PC-9 (cell line): Measurements from ENCODE around the gene RAPGEF1. TPM values are rescaled to one million over a fixed set of nuclear protein-coding genes. Genes with fewer than 3 reads are reported as not detected.

ENCODE experiments used
- BruUV-seq: library from RNA; stranded (reverse); fragments of 400-500 nt; replicated peaks from 2 replicates; lab custom pipeline; 2021; lab: Mats Ljungman, UMichigan
- CTCF ChIA-PET: fragments of 300-600 bp; sonication (Branson Sonifier 250); formaldehyde crosslinking; loops from one replicate; lab custom pipeline; 2022; ENCODE audit warnings: antibody characterized with exemption; lab: Charles Lee
- POLR2A ChIA-PET: fragments of 300-600 bp; sonication (Branson Sonifier 250); formaldehyde crosslinking; loops from one replicate; lab custom pipeline; 2022; ENCODE audit warnings: antibody characterized with exemption; ENCODE audit not compliant: unreplicated experiment; lab: Charles Lee
- DNase-seq, 2 experiments: peaks; one replicate each; pipeline versions ENCODE4 v3.0.0 to v3.0.0-alpha.2; 2015 to 2022; ENCODE audit warnings: mixed read lengths in 1 of 2
- H2AFZ ChIP-seq: fragments of 200-600 bp; sonication (generic); 2 replicates; pipeline ENCODE4 v1.8.1; 2017; ENCODE audit warnings: antibody characterized with exemption
- H3F3A ChIP-seq: fragments of 200-600 bp; sonication (generic); 2 replicates; pipeline ENCODE4 v1.8.1; 2017; ENCODE audit warnings: antibody characterized with exemption, mild to moderate bottlenecking, low read depth; ENCODE audit not compliant: insufficient read depth
- H3K27ac ChIP-seq: fragments of 200-600 bp; sonication (generic); 2 replicates; pipeline ENCODE4 v1.6.1; 2016; ENCODE audit warnings: mixed run types
- H3K27me3 ChIP-seq: fragments of 200-600 bp; sonication (generic); 2 replicates; pipeline ENCODE4 v1.6.1; 2016; ENCODE audit warnings: low read depth, mixed run types; ENCODE audit not compliant: insufficient read depth
- H3K36me3 ChIP-seq: fragments of 200-600 bp; sonication (generic); 2 replicates; pipeline ENCODE4 v1.6.1; 2016; ENCODE audit warnings: low read depth, mixed run types
- H3K4me1 ChIP-seq: fragments of 200-600 bp; sonication (generic); replicated peaks from 2 replicates; pipeline ENCODE4 v1.6.1; 2016; ENCODE audit warnings: mixed run types; ENCODE audit not compliant: insufficient read depth
- H3K4me2 ChIP-seq: fragments of 200-600 bp; sonication (generic); 2 replicates; pipeline ENCODE4 v1.6.1; 2017; ENCODE audit warnings: mixed run types
- H3K4me3 ChIP-seq: fragments of 200-600 bp; sonication (generic); 2 replicates; pipeline ENCODE4 v1.6.1; 2016; ENCODE audit warnings: mixed run types
- H3K79me2 ChIP-seq: fragments of 200-600 bp; sonication (generic); 2 replicates; pipeline ENCODE4 v1.6.1; 2017; ENCODE audit warnings: low read depth, mixed run types
- H3K9me2 ChIP-seq: fragments of 200-600 bp; sonication (generic); 2 replicates; pipeline ENCODE4 v1.8.1; 2017; ENCODE audit warnings: mild to moderate bottlenecking; ENCODE audit not compliant: insufficient read depth
- H3K9me3 ChIP-seq: fragments of 200-600 bp; sonication (generic); 2 replicates; pipeline ENCODE4 v1.8.1; 2016; ENCODE audit warnings: low read depth; ENCODE audit not compliant: insufficient read depth
- H4K20me1 ChIP-seq: fragments of 200-600 bp; sonication (generic); 2 replicates; pipeline ENCODE4 v1.8.1; 2017; ENCODE audit not compliant: insufficient read depth
- EZH2 ChIP-seq: fragments of 200-600 bp; sonication (generic); IDR thresholded peaks from 2 replicates; pipeline ENCODE4 v1.8.0; 2017; ENCODE audit warnings: antibody characterized with exemption, low read depth
- intact Hi-C: fragments of 100-400 bp; cut with micrococcal nuclease; formaldehyde crosslinking; loops from one replicate; pipeline ENCODE4 v1.10.0; 2022; ENCODE audit not compliant: unreplicated experiment
- total RNA-seq: library from RNA; stranded (reverse); gene quantifications from 2 replicates; pipeline ENCODE4 v1.2.3, GENCODE V29; 2021
- TF ChIP-seq, protein P1 (sequence below): fragments of 200-600 bp; sonication (generic); conservative IDR thresholded peaks from 2 replicates; pipeline ENCODE4 v1.6.1; 2017; ENCODE audit warnings: mixed run types, antibody characterized with exemption, mild to moderate bottlenecking, moderate library complexity

The RAPGEF1 gene
- total RNA-seq, 1 experiment from 2014 or later: 66.5 TPM

DNA sequence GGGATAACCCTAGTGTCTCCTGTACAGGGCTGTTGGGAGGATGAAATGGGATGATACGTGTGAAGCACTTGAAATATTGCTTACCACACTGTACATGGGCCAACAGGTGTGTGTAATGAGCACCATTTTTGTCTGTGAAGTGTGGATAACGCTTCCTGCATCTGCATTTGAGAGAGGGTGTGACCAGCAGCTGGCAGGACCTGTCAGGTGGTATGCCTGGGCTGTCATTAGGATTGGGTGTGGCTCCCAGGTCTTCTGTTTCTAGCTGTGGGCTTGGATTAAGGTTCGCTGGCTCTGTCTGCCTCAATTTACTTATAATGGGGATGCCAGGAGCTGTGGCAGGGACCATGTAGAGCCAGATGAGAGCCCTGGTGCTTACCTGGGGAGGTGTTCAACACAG is 120.2 kb downstream of the RAPGEF1 start:
- Histone ChIP-seq H4K20me1 (no peaks in the 10 kb centered on the region), H3K9me2 (no peaks in the 10 kb centered on the region), H3K4me2 (no peak overlapping the region), H3F3A (no peaks in the 10 kb centered on the region), H3K27ac (no peak overlapping the region), H3K36me3 (no peaks in the 10 kb centered on the region; the same call in 1 of the 2 replicates), H3K9me3 (no peaks in the 10 kb centered on the region), H3K4me3 (no peak overlapping the region), H3K4me1 (no peaks in the 10 kb centered on the region), H3K27me3 (no peaks in the 10 kb centered on the region), H3K79me2 (no peaks in the 10 kb centered on the region), H2AFZ (no peak overlapping the region)
- POLR2A ChIA-PET: no interaction called here
- BruUV-seq: no TSS peak
- no peak for DNase-seq
- intact Hi-C loops: no loop called here
- CTCF ChIA-PET: no interaction called here
- TF ChIP-seq, protein P1, sequence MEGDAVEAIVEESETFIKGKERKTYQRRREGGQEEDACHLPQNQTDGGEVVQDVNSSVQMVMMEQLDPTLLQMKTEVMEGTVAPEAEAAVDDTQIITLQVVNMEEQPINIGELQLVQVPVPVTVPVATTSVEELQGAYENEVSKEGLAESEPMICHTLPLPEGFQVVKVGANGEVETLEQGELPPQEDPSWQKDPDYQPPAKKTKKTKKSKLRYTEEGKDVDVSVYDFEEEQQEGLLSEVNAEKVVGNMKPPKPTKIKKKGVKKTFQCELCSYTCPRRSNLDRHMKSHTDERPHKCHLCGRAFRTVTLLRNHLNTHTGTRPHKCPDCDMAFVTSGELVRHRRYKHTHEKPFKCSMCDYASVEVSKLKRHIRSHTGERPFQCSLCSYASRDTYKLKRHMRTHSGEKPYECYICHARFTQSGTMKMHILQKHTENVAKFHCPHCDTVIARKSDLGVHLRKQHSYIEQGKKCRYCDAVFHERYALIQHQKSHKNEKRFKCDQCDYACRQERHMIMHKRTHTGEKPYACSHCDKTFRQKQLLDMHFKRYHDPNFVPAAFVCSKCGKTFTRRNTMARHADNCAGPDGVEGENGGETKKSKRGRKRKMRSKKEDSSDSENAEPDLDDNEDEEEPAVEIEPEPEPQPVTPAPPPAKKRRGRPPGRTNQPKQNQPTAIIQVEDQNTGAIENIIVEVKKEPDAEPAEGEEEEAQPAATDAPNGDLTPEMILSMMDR: no peak
- TF ChIP-seq EZH2: no peak

DNA sequence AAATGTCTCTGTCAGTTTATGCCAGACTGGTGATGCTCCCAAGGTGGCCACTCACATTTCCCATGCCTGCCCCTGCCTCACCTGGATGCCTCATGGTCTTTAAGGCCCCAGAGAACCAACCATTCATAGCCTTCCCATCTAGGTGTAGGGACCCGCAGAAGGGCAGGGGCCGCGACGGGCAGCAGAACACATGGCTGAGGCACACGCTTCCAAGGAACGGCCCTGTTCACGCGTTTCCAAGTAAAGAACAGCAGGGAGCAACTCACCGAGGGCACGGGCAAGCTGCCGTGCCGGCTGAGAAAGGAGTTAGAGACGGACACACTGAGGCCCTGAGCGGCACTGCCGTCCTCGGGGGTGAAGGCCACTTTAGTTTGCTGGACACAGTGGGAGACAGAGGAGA is 121.1 kb downstream of the RAPGEF1 start:
- Histone ChIP-seq H3K9me3 (no peaks in the 10 kb centered on the region), H3K4me3 (no peak overlapping the region), H3F3A (no peaks in the 10 kb centered on the region), H2AFZ (no peak overlapping the region), H3K36me3 (no peaks in the 10 kb centered on the region; the same call in 1 of the 2 replicates), H3K4me1 (no peaks in the 10 kb centered on the region), H3K9me2 (no peaks in the 10 kb centered on the region), H3K27ac (no peak overlapping the region), H3K4me2 (no peak overlapping the region), H3K79me2 (no peaks in the 10 kb centered on the region), H4K20me1 (no peaks in the 10 kb centered on the region), H3K27me3 (no peaks in the 10 kb centered on the region)
- intact Hi-C loops: no loop called here
- BruUV-seq: no TSS peak
- no peak for DNase-seq
- CTCF ChIA-PET: no interaction called here
- POLR2A ChIA-PET: no interaction called here
- no peak for TF ChIP-seq EZH2
- TF ChIP-seq, protein P1: no peak

DNA sequence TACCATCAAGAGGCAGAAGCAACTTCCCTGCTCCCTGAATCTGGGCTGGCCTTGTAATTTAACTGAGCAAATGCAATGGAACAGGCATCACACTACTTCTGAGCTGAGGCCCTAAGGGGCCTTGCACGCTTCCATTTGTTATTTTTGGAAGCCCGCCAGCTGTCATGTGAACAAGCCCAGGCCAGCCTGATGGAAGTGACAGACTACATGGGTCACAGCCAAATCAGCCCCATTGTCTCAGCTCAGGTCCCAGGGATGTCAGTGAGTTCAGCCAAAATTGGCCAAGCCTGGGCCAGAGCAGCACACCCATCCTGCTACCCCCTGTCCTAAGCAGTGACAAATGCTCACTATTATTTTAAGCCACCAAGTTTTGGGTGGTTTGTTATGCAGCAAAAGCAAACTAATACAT is 121.8 kb downstream of the RAPGEF1 start:
- intact Hi-C loops: no loop called here
- H3F3A ChIP-seq: no peaks in the 10 kb centered on the region
- H3K36me3 ChIP-seq: no peaks in the 10 kb centered on the region; the same call in 1 of the 2 replicates
- H3K27ac ChIP-seq: no peak overlapping the region
- no peaks in the 10 kb centered on the region for H3K27me3 ChIP-seq
- no TSS peak for BruUV-seq
- no peak overlapping the region for H3K4me3 ChIP-seq
- H3K79me2 ChIP-seq: no peaks in the 10 kb centered on the region
- DNase-seq: peak in 1 of 2 experiments; percentile 21
- ChIA-PET POLR2A (no interaction called here), CTCF (interaction anchor here (0.6 kb wide), 1 partner anchor 552 kb away, joined by 3 read pairs; no protein-coding TSS in a partner anchor)
- no peaks in the 10 kb centered on the region for H3K9me2 ChIP-seq
- no peaks in the 10 kb centered on the region for H3K9me3 ChIP-seq
- H4K20me1 ChIP-seq: no peaks in the 10 kb centered on the region
- H3K4me2 ChIP-seq: no peak overlapping the region
- no peaks in the 10 kb centered on the region for H3K4me1 ChIP-seq
- H2AFZ ChIP-seq: no peak overlapping the region
- TF ChIP-seq, protein P1: no peak
- TF ChIP-seq EZH2: no peak
